Esophagus muscularis mucosa (tissue), 2 donors: ENCODE data around the gene NRF1.

ENCODE experiments used
- POLR2A ChIP-seq: fragments of 450-650 bp; IDR thresholded peaks from one replicate; pipeline ENCODE4 v1.6.1; 2017; ENCODE audit warnings: antibody characterized with exemption, moderate library complexity, mild to moderate bottlenecking, low read depth
- POLR2AphosphoS5 ChIP-seq, 2 donors: sonication (generic); formaldehyde crosslinking; IDR thresholded peaks; one replicate each; pipeline ENCODE4 v1.6.1; 2017; ENCODE audit warnings: antibody characterized with exemption in 2 of 2

- TF ChIP-seq POLR2A (no peak), POLR2AphosphoS5 (IDR thresholded peaks at IDR 0.05) (no peak)
These were observed 15.4 kb downstream of the NRF1 start for GRCh38 chr7:129626896-129627295.
